GM18520 (cell line): Measurements from ENCODE around the gene FKBP11.
"Not testable (repeated sequence)": the region's sequence is repeated elsewhere in the genome, so short reads cannot be mapped to it uniquely, and the experiment has no call there.

Experiments used
- ATAC-seq: cut with Tn5 transposase; IDR thresholded peaks from one replicate; pipeline ENCODE4 v1.9.1; 2021; ENCODE audit not compliant: unreplicated experiment

Gene FKBP11

GRCh38 chr12:48910196-48910595, 15.1 kb downstream of the FKBP11 start:
- ATAC-seq, result no peak

GRCh38 chr12:48909698-48910097, 15.6 kb downstream of the FKBP11 start:
- not testable (repeated sequence) for ATAC-seq

DNA sequence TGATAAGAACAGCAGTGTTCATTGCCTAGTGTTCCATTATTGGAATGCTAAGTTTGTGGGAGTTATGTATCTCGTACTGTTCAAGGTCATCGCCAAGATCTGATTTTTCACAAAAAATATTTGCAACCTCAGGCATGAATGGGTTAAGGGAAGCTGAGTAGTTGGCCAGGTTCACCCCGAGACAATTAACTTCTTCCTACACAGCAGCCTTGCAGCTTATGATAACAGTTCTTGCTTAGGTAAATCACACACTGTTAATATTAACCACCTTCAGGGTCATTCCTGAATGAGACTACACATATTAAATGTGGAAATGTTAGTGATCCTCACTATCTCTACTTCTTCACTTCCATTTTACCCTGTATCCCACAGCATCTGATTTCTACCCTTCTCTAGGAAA, 18.0 kb downstream of the FKBP11 start:
- ATAC-seq, result no peak

GRCh38 chr12:48903982-48904411, 21.3 kb downstream of the FKBP11 start:
- ATAC-seq, result no peak

DNA sequence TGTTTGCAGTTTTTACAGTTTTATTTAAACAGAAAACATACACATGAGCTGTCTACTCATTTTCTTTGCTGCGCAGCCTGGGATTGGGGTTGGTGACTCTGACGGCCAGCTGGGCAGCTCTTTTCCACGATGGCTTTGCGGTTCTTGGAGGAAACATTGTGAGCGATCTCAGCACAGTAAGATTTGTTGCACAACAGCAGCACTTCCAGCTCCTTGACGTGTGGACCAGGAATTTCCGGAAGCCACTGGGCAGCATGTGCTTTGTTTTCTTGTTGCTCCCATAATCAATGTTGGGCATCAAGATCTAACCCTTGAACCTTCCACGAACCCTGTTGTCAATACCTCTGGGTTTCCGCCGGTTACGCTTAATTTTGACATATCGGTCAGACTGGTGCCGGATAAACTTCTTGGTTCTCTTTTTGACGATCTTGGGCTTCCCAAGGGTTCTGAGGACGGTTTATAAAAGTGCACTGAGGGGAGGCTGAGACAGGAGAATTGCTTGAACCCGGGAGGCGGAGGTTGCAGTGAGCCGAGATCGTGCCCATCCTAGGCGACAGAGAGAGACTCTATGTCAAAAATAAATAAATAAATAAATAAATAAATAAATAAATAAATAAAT, 21.8 kb downstream of the FKBP11 start:
- ATAC-seq, result no peak

- ATAC-seq, result peak; percentile 68
These were observed 24.0 kb downstream of the FKBP11 start for GRCh38 chr12:48901278-48901677.

DNA sequence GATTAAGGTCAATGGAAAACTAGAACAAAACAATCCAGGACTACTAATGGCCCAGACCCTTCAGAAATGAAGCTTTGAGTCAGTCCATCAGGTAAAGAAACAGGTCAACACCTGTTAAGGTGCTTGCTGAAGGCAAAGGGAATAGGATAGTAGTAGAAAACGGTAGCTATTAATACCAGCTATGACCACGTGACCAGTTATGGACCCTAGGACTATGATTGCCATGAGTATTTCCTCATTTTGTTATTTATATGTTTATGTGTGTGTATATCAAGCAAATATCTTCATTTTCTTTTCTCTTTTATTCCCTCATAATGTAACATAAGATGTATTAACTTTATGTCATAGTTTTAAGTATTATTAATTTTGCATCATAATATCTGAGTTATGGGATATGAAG, 25.6 kb downstream of the FKBP11 start:
- ATAC-seq, result no peak

DNA sequence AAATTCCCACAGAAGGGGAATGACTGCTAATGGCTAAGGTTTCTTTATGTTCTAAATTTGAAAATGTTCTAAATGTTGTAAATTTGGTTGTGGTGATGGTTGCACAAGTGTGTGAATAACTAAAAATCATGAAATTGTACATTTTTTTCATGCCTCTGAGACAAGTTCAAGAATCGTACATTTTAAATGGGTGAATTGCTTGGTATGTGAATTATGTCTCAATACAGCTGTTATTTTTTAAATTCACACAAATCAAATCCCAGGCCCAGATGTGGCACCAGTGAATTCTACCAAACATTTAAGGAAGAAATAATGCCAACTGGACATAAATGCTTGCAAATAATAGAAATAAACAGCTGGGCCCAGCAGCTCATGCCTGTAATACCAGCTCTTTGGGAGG, 31.0 kb downstream of the FKBP11 start:
- no peak for ATAC-seq

GRCh38 chr12:48890657-48891418, 34.5 kb downstream of the FKBP11 start:
- ATAC-seq, result no peak

- ATAC-seq, result no peak
These were observed 35.6 kb downstream of the FKBP11 start for GRCh38 chr12:48889679-48890078.

GRCh38 chr12:48883305-48884161, 41.8 kb downstream of the FKBP11 start:
- no peak for ATAC-seq

DNA sequence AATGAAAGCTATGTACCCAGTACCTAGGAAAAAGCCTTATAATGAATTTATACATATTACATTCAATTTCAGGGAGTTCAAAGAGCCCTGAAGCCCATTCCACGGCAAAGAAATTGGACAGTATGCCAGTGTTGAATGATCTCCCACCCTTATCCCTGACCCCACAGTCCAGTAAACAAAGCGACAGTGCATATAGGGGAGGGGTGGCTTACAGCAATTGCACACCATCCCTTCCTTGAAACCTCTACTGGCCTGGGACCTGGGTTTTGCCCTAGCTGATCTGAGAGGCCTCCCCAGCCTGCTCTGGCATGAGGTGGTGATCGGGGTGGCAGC, 42.4 kb downstream of the FKBP11 start:
- no peak for ATAC-seq

DNA sequence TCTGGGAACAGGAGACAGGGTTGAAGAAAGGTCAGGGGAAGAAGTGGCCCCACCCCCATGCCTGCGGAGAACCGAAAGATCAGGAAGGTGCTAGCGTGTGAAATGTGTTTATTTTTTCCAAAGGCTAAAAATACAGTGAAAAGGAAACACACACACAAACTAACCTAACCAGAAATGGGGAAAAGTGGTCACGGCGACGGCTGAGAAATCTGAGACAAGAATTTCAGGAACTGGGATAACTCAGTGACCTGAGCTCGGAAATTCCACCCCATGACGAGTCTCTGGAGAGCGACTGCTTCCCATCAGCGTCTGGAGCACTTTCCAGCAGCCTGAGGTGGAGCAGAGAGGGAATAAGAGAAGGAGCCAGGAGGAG, 43.0 kb downstream of the FKBP11 start:
- no peak for ATAC-seq

DNA sequence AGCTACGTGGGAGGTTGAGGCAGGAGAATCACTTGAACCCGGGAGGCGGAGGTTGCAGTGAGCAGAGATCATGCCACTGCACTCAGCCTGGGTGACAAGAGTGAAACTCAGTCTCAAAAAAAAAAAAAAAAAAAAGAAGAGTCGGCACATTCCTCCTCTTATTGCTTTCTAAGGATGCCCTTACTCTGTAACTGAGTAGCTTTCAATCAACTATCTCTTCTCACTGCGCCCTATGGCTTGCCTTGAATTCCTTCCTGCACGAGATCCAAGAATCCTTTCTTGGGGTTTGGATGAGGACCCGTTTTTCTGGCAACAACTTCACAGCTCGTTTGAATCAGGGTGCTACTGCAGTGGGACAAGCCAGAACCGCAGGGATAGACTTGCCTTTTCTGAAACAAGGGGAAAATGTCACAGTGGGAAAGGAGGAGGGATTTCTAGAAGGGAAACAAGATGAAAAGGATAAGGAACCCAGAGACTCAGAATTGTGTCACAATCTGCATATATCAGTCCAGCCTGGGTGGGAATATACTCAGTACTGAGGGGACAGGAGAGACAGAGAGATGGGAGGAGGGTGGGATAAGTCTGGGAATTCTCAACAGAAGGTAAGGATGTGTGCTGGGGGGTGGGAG, 43.5 kb downstream of the FKBP11 start:
- no peak for ATAC-seq

- ATAC-seq, result no peak
These were observed 44.6 kb downstream of the FKBP11 start for GRCh38 chr12:48880647-48881046.

GRCh38 chr12:48878548-48878947, 46.7 kb downstream of the FKBP11 start:
- no peak for ATAC-seq

- ATAC-seq, result no peak
These were observed 49.3 kb downstream of the FKBP11 start for GRCh38 chr12:48875944-48876515.

DNA sequence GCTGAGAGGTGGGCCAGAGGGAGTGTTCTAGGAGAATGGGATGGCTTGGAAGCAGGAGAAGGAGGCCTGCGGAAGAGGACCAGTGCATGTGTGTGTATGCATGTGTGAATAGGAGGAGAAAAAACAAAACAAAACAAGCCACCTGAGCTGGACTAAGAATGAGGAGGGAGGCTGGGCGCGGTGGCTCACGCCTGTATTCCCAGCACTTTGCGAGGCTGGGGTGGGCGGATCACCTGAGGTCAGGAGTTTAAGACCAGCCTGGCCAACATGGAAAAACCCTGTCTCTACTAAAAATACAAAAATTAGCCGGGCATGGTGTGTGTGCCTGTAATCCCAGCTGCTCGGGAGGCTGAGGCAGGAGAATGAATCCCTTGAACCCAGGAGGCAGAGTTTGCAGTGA, 51.8 kb downstream of the FKBP11 start:
- not testable (repeated sequence) for ATAC-seq

DNA sequence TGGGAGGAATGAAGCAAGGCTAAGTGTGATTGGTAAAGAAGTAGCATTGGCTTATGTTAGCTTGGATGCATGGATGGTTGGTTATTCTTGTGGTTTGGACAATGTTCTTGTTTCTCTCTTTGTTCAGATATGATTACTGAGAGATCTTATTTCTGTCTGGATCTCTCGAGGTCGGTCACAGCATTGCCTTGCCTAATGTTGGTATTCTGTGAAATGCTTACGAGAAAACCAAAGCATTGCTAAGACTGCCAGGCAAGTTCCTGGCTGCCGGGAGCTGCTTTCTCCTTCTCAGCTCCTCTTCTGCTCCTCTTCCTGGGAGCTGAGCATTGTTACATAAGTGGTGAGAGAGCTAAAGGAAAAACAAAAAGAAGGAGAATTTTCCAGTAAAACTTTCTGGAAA, 52.2 kb downstream of the FKBP11 start:
- no peak for ATAC-seq
